ENCODE measurements around the gene SAP30BP.

GRCh38 chr17:75676461-75676860 is 9.3 kb downstream of the SAP30BP start:
- no peak for TF ChIP-seq MAX (IDR thresholded peaks at IDR 0.05)
- no peak for TF ChIP-seq CTCF (IDR thresholded peaks at IDR 0.05; ENCODE audit: control extremely low read depth in 1 of 3, insufficient read depth in 1 of 3, low read depth in 1 of 3, low read length in 3 of 3)
- TF ChIP-seq EZH2 (IDR thresholded peaks at IDR 0.05; ENCODE audit: low read depth, low read length, severe bottlenecking) = no peak
- no peak for TF ChIP-seq POLR2AphosphoS5 (IDR thresholded peaks at IDR 0.05; ENCODE audit: low read depth, low read length)

Data from H1 (cell line).